IPS-18c (cell line): ENCODE measurements around the gene ZCCHC9.

ENCODE experiments used
- H3K4me3 ChIP-seq: 2 replicates; pipeline ENCODE4 v1.7.0; 2013; ENCODE audit warnings: low read depth, mild to moderate bottlenecking, low read length, moderate library complexity; ENCODE audit not compliant: insufficient read depth
- H3K9me3 ChIP-seq: one replicate; pipeline ENCODE4 v1.6.1; 2013; ENCODE audit warnings: mild to moderate bottlenecking, low read length, moderate library complexity; ENCODE audit not compliant: control insufficient read depth, insufficient read depth

Gene ZCCHC9

GRCh38 chr5:81297531-81297930 is 3.9 kb upstream of the ZCCHC9 start:
- Histone ChIP-seq H3K4me3 (no peak overlapping the region), H3K9me3 (no peaks in the 10 kb centered on the region)

GRCh38 chr5:81300921-81301270 is 491 bp upstream of the ZCCHC9 start:
- peak overlapping the region; percentile 82 for H3K4me3 ChIP-seq

GRCh38 chr5:81302596-81302995 is 1.2 kb downstream of the ZCCHC9 start:
- no peaks in the 10 kb centered on the region for H3K9me3 ChIP-seq
- peak overlapping the region; percentile 82; the same call in 1 of the 2 replicates for H3K4me3 ChIP-seq

More at GRCh38 chr5:81300921-81301270, 491 bp upstream of the ZCCHC9 start:
- H3K9me3 ChIP-seq: no peaks in the 10 kb centered on the region

- Histone ChIP-seq H3K4me3 (no peak overlapping the region), H3K9me3 (no peaks in the 10 kb centered on the region)
Observed at GRCh38 chr5:81303563-81303962, 2.2 kb downstream of the ZCCHC9 start.

- no peaks in the 10 kb centered on the region for H3K9me3 ChIP-seq
Observed at GRCh38 chr5:81305785-81306184, 4.4 kb downstream of the ZCCHC9 start.

GRCh38 chr5:81308836-81309235 is 7.4 kb downstream of the ZCCHC9 start:
- H3K4me3 ChIP-seq: no peak overlapping the region
- no peaks in the 10 kb centered on the region for H3K9me3 ChIP-seq

More at GRCh38 chr5:81305785-81306184, 4.4 kb downstream of the ZCCHC9 start:
- no peak overlapping the region for H3K4me3 ChIP-seq

GRCh38 chr5:81310402-81311063 is 9.1 kb downstream of the ZCCHC9 start:
- H3K9me3 ChIP-seq: no peaks in the 10 kb centered on the region
- H3K4me3 ChIP-seq: no peak overlapping the region

GRCh38 chr5:81313278-81313677 is 11.9 kb downstream of the ZCCHC9 start:
- Histone ChIP-seq H3K4me3 (no peak overlapping the region), H3K9me3 (no peaks in the 10 kb centered on the region)

GRCh38 chr5:81313686-81314085 is 12.3 kb downstream of the ZCCHC9 start:
- Histone ChIP-seq H3K9me3 (no peaks in the 10 kb centered on the region), H3K4me3 (no peak overlapping the region)

GRCh38 chr5:81314581-81314980 is 13.2 kb downstream of the ZCCHC9 start:
- H3K4me3 ChIP-seq: no peak overlapping the region
- no peaks in the 10 kb centered on the region for H3K9me3 ChIP-seq

- Histone ChIP-seq H3K9me3 (no peaks in the 10 kb centered on the region), H3K4me3 (no peak overlapping the region)
Observed at GRCh38 chr5:81315336-81315735, 13.9 kb downstream of the ZCCHC9 start.

GRCh38 chr5:81315830-81316229 is 14.4 kb downstream of the ZCCHC9 start:
- Histone ChIP-seq H3K9me3 (no peaks in the 10 kb centered on the region), H3K4me3 (no peak overlapping the region)

- H3K9me3 ChIP-seq: no peaks in the 10 kb centered on the region
- no peak overlapping the region for H3K4me3 ChIP-seq
Observed at GRCh38 chr5:81316571-81316970, 15.2 kb downstream of the ZCCHC9 start.

- H3K9me3 ChIP-seq: no peaks in the 10 kb centered on the region
- H3K4me3 ChIP-seq: no peak overlapping the region
Observed at GRCh38 chr5:81317536-81317935, 16.1 kb downstream of the ZCCHC9 start.

- H3K4me3 ChIP-seq: no peak overlapping the region
- no peaks in the 10 kb centered on the region for H3K9me3 ChIP-seq
Observed at GRCh38 chr5:81326554-81326953, 25.2 kb downstream of the ZCCHC9 start.

- Histone ChIP-seq H3K4me3 (no peak overlapping the region), H3K9me3 (no peaks in the 10 kb centered on the region)
Observed at GRCh38 chr5:81334304-81335061, 33.1 kb downstream of the ZCCHC9 start.

GRCh38 chr5:81335946-81336345 is 34.6 kb downstream of the ZCCHC9 start:
- no peaks in the 10 kb centered on the region for H3K9me3 ChIP-seq
- no peak overlapping the region for H3K4me3 ChIP-seq

GRCh38 chr5:81336556-81336955 is 35.2 kb downstream of the ZCCHC9 start:
- Histone ChIP-seq H3K9me3 (no peaks in the 10 kb centered on the region), H3K4me3 (no peak overlapping the region)
